Measurements from ENCODE around the gene TENT4A. TPM values are rescaled to one million over a fixed set of nuclear protein-coding genes. Genes with fewer than 3 reads are reported as not detected.
"Not testable (repeated sequence)": the region's sequence is repeated elsewhere in the genome, so short reads cannot be mapped to it uniquely, and the experiment has no call there.

TENT4A gene
- 10 to 100 TPM; 19.7 to 44.0 (median 27.3) TPM for total RNA-seq

DNA sequence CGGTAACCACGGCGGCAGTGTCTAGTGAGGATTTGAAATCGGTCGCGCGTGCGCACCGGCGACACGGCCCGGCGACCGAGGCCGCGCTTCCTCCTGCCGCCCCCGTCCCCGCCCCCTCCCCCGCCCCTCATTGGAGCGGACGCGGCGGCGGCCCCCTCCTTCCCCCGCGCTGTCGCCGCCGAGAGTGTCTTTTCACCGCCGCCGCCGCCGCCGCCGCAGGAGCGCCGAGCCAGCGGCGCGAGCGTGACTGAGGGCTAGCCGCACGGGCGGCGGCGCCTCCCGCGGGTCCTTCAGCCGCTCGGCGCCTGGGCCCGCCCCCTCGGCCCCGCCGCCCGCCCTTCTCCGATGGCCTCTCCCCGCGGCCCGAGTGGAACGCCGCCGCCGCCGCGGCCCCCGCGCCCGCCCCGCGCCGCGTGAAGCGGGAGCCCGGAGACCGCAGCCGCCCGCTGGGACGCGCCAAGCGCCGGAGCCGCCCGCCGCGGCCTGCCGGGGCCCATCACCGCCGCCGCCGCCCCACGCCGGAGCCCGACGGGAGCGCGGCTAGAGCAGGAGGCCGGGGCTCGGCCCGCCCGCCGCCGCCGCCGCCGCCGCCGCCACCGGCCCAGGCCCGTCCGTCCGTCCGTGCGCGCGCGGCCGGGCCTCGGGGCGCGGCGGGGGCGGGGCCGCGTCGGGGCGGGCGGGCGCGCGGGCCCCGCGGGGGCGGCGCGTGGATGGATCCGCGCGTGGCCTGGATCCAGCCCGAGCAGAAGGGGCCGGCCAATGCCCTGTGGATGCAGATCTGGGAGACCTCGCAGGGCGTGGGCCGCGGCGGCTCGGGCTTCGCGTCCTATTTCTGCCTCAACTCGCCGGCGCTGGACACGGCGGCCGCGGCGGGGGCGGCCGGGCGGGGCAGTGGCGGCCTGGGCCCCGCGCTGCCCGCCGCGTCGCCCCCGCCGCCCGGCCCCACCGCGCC, at the start of gene TENT4A:
Gene TENT4A, plus strand, starts transcription at position 159 of the 952 bp plus-strand sequence. Its CDS starts 552 bp downstream, at position 711.
- peak within 1 kb of the TSS; percentile 90 to 98 (median 92) for H3K27ac ChIP-seq
- H3K36me3 ChIP-seq = no peaks in the 10 kb centered on the region
- TF ChIP-seq POLR2A (IDR thresholded peaks at IDR 0.05) = no peak
- TF ChIP-seq, protein P1, sequence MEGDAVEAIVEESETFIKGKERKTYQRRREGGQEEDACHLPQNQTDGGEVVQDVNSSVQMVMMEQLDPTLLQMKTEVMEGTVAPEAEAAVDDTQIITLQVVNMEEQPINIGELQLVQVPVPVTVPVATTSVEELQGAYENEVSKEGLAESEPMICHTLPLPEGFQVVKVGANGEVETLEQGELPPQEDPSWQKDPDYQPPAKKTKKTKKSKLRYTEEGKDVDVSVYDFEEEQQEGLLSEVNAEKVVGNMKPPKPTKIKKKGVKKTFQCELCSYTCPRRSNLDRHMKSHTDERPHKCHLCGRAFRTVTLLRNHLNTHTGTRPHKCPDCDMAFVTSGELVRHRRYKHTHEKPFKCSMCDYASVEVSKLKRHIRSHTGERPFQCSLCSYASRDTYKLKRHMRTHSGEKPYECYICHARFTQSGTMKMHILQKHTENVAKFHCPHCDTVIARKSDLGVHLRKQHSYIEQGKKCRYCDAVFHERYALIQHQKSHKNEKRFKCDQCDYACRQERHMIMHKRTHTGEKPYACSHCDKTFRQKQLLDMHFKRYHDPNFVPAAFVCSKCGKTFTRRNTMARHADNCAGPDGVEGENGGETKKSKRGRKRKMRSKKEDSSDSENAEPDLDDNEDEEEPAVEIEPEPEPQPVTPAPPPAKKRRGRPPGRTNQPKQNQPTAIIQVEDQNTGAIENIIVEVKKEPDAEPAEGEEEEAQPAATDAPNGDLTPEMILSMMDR (IDR thresholded peaks at IDR 0.05) = no peak
- TF ChIP-seq POLR2AphosphoS5 (IDR thresholded peaks at IDR 0.05) = peak in 1 of 2 donors; percentile 53
- TF ChIP-seq EP300 (IDR thresholded peaks at IDR 0.05) = no peak
- ATAC-seq (ENCODE audit: low FRiP score in 2 of 2) (no peak), DNase-seq (peak; percentile 40 to 99)
- H3K4me3 ChIP-seq = peak within 1 kb of the TSS; percentile 73 to 94 (median 88)
- WGBS, 2 donors = 1% methylated on average over 27 of the region's 174 CpGs; no CpG with 5 or more reads in 1 of the 2 donors
- H3K27me3 ChIP-seq = no peaks in the 10 kb centered on the region
- no peaks in the 10 kb centered on the region for H3K9me3 ChIP-seq
- peaks cover 44 to 49% (median 44%) of the 10 kb centered on the region in 4 donors for H3K4me1 ChIP-seq

DNA sequence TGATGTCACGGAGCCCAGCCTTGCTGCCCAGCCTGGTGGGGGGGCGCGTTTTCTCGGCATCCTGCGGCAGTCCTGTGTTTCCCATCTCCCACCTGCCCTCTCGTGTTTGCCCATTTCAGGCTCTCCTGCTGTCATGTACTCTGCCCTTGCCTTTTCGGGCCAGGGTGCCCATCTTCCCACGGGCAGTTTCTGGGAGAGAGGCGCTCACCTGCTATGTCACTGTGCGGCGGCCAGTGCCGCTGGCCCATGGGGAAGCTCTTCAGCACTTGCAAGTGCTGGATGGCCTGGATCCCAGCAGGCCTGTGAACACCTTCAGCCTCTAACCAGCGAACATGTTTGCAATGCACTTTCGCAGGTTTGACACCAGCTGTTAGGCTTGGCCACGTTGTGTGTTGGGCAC, 46.5 kb upstream of the TENT4A start:
- DNase-seq (peak in 1 of 2 donors; percentile 61), ATAC-seq (ENCODE audit: low FRiP score in 2 of 2) (no peak)
- Histone ChIP-seq H3K27ac (no peak overlapping the region), H3K4me3 (no peak overlapping the region), H3K4me1 (no peaks in the 10 kb centered on the region), H3K27me3 (no peaks in the 10 kb centered on the region), H3K36me3 (peaks cover 0 to 22% (median 3%) of the 10 kb centered on the region in 4 donors), H3K9me3 (no peaks in the 10 kb centered on the region)
- 94 to 96% methylated on average over 8 to 15 of the region's 15 CpGs for WGBS, 2 donors
- TF ChIP-seq POLR2A (IDR thresholded peaks at IDR 0.05) (no peak), POLR2AphosphoS5 (IDR thresholded peaks at IDR 0.05) (no peak), EP300 (IDR thresholded peaks at IDR 0.05) (no peak)
- TF ChIP-seq, protein P1 (IDR thresholded peaks at IDR 0.05) = no peak

- TF ChIP-seq POLR2AphosphoS5 (IDR thresholded peaks at IDR 0.05) = no peak
- TF ChIP-seq EP300 (IDR thresholded peaks at IDR 0.05) = no peak
- no peak for TF ChIP-seq POLR2A (IDR thresholded peaks at IDR 0.05)
- TF ChIP-seq, protein P1 (IDR thresholded peaks at IDR 0.05) = no peak
- 89 to 99% methylated on average over 4 to 5 of the region's 5 CpGs for WGBS, 2 donors
- Histone ChIP-seq H3K9me3 (no peaks in the 10 kb centered on the region), H3K36me3 (peaks cover 0 to 22% (median 3%) of the 10 kb centered on the region in 4 donors), H3K4me3 (no peak overlapping the region), H3K4me1 (no peaks in the 10 kb centered on the region), H3K27me3 (no peaks in the 10 kb centered on the region), H3K27ac (no peak overlapping the region)
- ATAC-seq (ENCODE audit: low FRiP score in 2 of 2) (no peak), DNase-seq (no peak)
Observed at GRCh38 chr5:6667648-6668047, 45.6 kb upstream of the TENT4A start.

DNA sequence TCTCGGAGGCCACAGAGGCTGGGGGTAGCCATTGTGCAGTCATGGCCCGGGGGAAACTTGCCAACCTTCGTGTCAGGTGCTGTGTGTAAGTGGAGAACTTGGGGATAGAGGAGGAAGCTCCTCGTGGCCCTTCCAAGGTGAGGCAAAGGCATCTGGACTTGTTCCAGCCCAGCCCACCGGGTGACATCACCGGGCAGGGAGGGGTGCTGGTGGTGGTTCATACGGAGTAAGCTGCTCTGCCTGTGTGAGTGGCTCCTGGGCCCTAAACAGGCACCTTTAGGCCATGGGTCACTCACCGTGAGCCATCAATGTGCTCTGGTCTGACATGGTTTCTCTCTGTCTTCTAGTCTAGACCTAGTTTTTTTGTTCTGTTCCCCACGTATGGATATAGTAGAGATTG, 44.5 kb upstream of the TENT4A start:
- H3K27me3 ChIP-seq, H3K9me3 ChIP-seq, DNase-seq, H3K4me1 ChIP-seq, H3K27ac ChIP-seq, H3K4me3 ChIP-seq: not testable (repeated sequence)
- peak in 1 of 2 donors; percentile 49 for ATAC-seq (ENCODE audit: low FRiP score in 2 of 2)
- H3K36me3 ChIP-seq = peaks cover 0 to 13% (median 3%) of the 10 kb centered on the region in 4 donors
- 91% methylated on average over 7 to 9 of the region's 9 CpGs for WGBS, 2 donors

DNA sequence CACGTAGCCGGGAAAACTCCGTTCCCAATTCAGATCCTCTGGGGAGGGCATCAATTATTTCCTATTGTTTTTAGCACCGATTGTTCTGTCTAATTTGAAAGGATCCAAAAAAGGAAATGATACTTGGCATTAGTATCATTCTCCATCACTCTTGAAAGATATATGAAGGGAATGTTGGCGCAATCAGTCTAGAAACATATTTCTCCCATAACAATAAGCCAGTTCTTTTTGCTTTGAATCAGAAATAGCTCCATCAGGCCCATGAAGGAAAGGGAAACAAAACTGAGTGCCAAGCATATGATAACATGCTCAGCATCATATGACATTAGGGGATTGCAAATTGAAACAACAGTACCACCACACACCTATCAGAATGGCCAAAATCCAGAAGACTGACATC, 40.2 kb upstream of the TENT4A start:
- Histone ChIP-seq H3K9me3 (no peaks in the 10 kb centered on the region), H3K4me3 (no peak overlapping the region), H3K36me3 (peaks cover 0 to 9% (median 3%) of the 10 kb centered on the region in 4 donors), H3K4me1 (no peaks in the 10 kb centered on the region), H3K27ac (no peak overlapping the region), H3K27me3 (no peaks in the 10 kb centered on the region)
- DNase-seq (no peak), ATAC-seq (ENCODE audit: low FRiP score in 2 of 2) (no peak)
- TF ChIP-seq, protein P1 (IDR thresholded peaks at IDR 0.05) = no peak
- no peak for TF ChIP-seq EP300 (IDR thresholded peaks at IDR 0.05)
- no peak for TF ChIP-seq POLR2A (IDR thresholded peaks at IDR 0.05)
- TF ChIP-seq POLR2AphosphoS5 (IDR thresholded peaks at IDR 0.05) = no peak
- 59% methylated on average over 5 of the region's 5 CpGs for WGBS, 2 donors

Data from upper lobe of left lung (tissue), 6 donors.